ENCODE results near the gene MAGEA2B.
"Not testable (repeated sequence)": the region's sequence is repeated elsewhere in the genome, so short reads cannot be mapped to it uniquely, and the experiment has no call there.

MAGEA2B gene

GRCh38 chrX:152758918-152759317 lies 44.5 kb downstream of the MAGEA2B start, which contains the start of gene CSAG3:
CSAG3 (plus strand) TSS chrX:152759218.
- DNase-seq (ENCODE audit: low spot score) = not testable (repeated sequence)

GRCh38 chrX:152759544-152759943 lies 45.1 kb downstream of the MAGEA2B start:
- DNase-seq (ENCODE audit: low spot score) = not testable (repeated sequence)

- DNase-seq (ENCODE audit: low spot score) = not testable (repeated sequence)
Observed at GRCh38 chrX:152761582-152761981, 47.2 kb downstream of the MAGEA2B start.

- DNase-seq (ENCODE audit: low spot score) = not testable (repeated sequence)
Observed at GRCh38 chrX:152766562-152766961, 52.1 kb downstream of the MAGEA2B start.

Data from germinal center (tissue), 1 donor.